Natural killer cell (primary cell): ENCODE results near the gene RASL11B. TPM values are rescaled to one million over a fixed set of nuclear protein-coding genes. Genes with fewer than 3 reads are reported as not detected.

ENCODE experiments used
- ATAC-seq, 3 donors: fragments of 150-1000 bp in 2 of 3; fragments of 200-7000 bp in 1 of 3; cut with Tn5 transposase; 1 replicate in 1 of 3; 2 replicates in 2 of 3; pipeline ENCODE4 v1.10.0; 2021; ENCODE audit warnings: mild to moderate bottlenecking in 2 of 3, moderate library complexity in 2 of 3
- DNase-seq, 2 donors: peaks; one replicate each; pipeline versions ENCODE4 v3.0.0 to v3.0.0-alpha.2; 2013 to 2021; ENCODE audit warnings: mixed read lengths in 1 of 2
- H3K27ac ChIP-seq: one replicate; pipeline ENCODE4 v1.5.1; 2013; ENCODE audit warnings: mild to moderate bottlenecking, low read length
- H3K27me3 ChIP-seq: one replicate; pipeline ENCODE4 v1.6.1; 2013; ENCODE audit warnings: low read length; ENCODE audit not compliant: control insufficient read depth, insufficient read depth
- H3K36me3 ChIP-seq: one replicate; pipeline ENCODE4 v1.6.1; 2013; ENCODE audit warnings: low read length; ENCODE audit not compliant: control insufficient read depth, insufficient read depth
- H3K4me1 ChIP-seq: one replicate; pipeline ENCODE4 v1.6.1; 2013; ENCODE audit warnings: low read length; ENCODE audit not compliant: control insufficient read depth, insufficient read depth
- H3K4me3 ChIP-seq: one replicate; pipeline ENCODE4 v1.5.1; 2013; ENCODE audit warnings: low read length
- H3K9me3 ChIP-seq: one replicate; pipeline ENCODE4 v1.6.1; 2013; ENCODE audit warnings: low read length; ENCODE audit not compliant: control insufficient read depth, insufficient read depth
- H3K27ac Mint-ChIP-seq, 2 donors: one replicate each; pipeline ENCODE4 v1.8.0; 2022; ENCODE audit warnings: mild to moderate bottlenecking in 2 of 2, mixed read lengths in 2 of 2, moderate library complexity in 1 of 2
- H3K27me3 Mint-ChIP-seq, 2 donors: one replicate each; pipeline ENCODE4 v1.8.0; 2022; ENCODE audit warnings: low read depth in 2 of 2, mixed read lengths in 2 of 2
- H3K36me3 Mint-ChIP-seq: one replicate; pipeline ENCODE4 v1.8.0; 2022; ENCODE audit warnings: mixed read lengths
- H3K4me1 Mint-ChIP-seq, 2 donors: one replicate each; pipeline ENCODE4 v1.8.0; 2022; ENCODE audit warnings: mixed read lengths in 2 of 2
- H3K4me3 Mint-ChIP-seq: one replicate; pipeline ENCODE4 v1.8.0; 2022; ENCODE audit warnings: mild to moderate bottlenecking, moderate library complexity, mixed read lengths
- H3K9me3 Mint-ChIP-seq, 2 donors: one replicate each; pipeline ENCODE4 v1.8.0; 2022; ENCODE audit warnings: mixed read lengths in 2 of 2
- CTCF ChIP-seq: fragments of 200-600 bp; IDR thresholded peaks from one replicate; pipeline ENCODE4 v1.8.0; 2022; ENCODE audit warnings: antibody characterized with exemption
- WGBS: methylation state at CpG from one replicate; pipeline ENCODE4 v1.1.7; 2013; ENCODE audit warnings: missing lambda C conversion rate; ENCODE audit not compliant: insufficient coverage; 5-methylcytosine and 5-hydroxymethylcytosine counted together
- intact Hi-C: fragments of 100-400 bp; cut with micrococcal nuclease; formaldehyde crosslinking; loops from one replicate; pipeline ENCODE4 v1.14.2; 2022
- total RNA-seq, 4 donors: library from RNA; stranded (reverse); fragments of 120-200 nt in 1 of 4; gene quantifications; one replicate each; pipeline versions ENCODE4 v1.2.3 to v1.2.4, GENCODE V29; 2013 to 2022

RASL11B gene
- total RNA-seq, 3 donors from 2014 or later (not counting 1 experiment from before 2014, with no cell fraction given) = not detected

- Histone ChIP-seq H3K4me3 (no peak overlapping the region), H3K9me3 (no peaks in the 10 kb centered on the region), H3K27ac (no peak overlapping the region), H3K4me1 (no peaks in the 10 kb centered on the region), H3K27me3 (no peaks in the 10 kb centered on the region), H3K36me3 (no peaks in the 10 kb centered on the region)
- TF ChIP-seq CTCF = no peak
- H3K27ac Mint-ChIP-seq = no peak overlapping the region
- 92% methylated on average over 3 of the region's 3 CpGs for WGBS
- no peaks in the 10 kb centered on the region for H3K4me1 Mint-ChIP-seq
- H3K27me3 Mint-ChIP-seq = peaks cover 0 to 5% of the 10 kb centered on the region in 2 donors
- no peak for DNase-seq
- intact Hi-C loops = no loop called here
- no peak overlapping the region for H3K4me3 Mint-ChIP-seq
- no peak for ATAC-seq
- no peaks in the 10 kb centered on the region for H3K9me3 Mint-ChIP-seq
- no peaks in the 10 kb centered on the region for H3K36me3 Mint-ChIP-seq
Observed at GRCh38 chr4:52842792-52843191, 19.3 kb upstream of the RASL11B start.

- WGBS = 80% methylated on average over 1 of the region's 2 CpGs
- Histone ChIP-seq H3K9me3 (no peaks in the 10 kb centered on the region), H3K36me3 (no peaks in the 10 kb centered on the region), H3K27ac (no peak overlapping the region), H3K4me1 (no peaks in the 10 kb centered on the region), H3K27me3 (no peaks in the 10 kb centered on the region), H3K4me3 (no peak overlapping the region)
- Mint-ChIP-seq H3K9me3 (no peaks in the 10 kb centered on the region), H3K4me1 (no peaks in the 10 kb centered on the region), H3K27me3 (no peaks in the 10 kb centered on the region), H3K4me3 (no peak overlapping the region), H3K27ac (no peak overlapping the region), H3K36me3 (no peaks in the 10 kb centered on the region)
- ATAC-seq (no peak), DNase-seq (no peak)
- intact Hi-C loops = no loop called here
- TF ChIP-seq CTCF = no peak
Observed at GRCh38 chr4:52843351-52843750, 18.8 kb upstream of the RASL11B start.

GRCh38 chr4:52843958-52844357 lies 18.2 kb upstream of the RASL11B start:
- no peak overlapping the region for H3K27ac ChIP-seq
- no peak overlapping the region for H3K4me3 ChIP-seq
- H3K27me3 ChIP-seq = no peaks in the 10 kb centered on the region
- H3K9me3 ChIP-seq = no peaks in the 10 kb centered on the region
- no peaks in the 10 kb centered on the region for H3K4me1 Mint-ChIP-seq
- intact Hi-C loops = no loop called here
- no peak overlapping the region for H3K27ac Mint-ChIP-seq
- no peaks in the 10 kb centered on the region for H3K9me3 Mint-ChIP-seq
- no peaks in the 10 kb centered on the region for H3K27me3 Mint-ChIP-seq
- H3K4me3 Mint-ChIP-seq = no peak overlapping the region
- H3K4me1 ChIP-seq = no peaks in the 10 kb centered on the region
- WGBS = 25% methylated on average over 3 of the region's 3 CpGs
- DNase-seq = no peak
- no peak for ATAC-seq
- H3K36me3 Mint-ChIP-seq = no peaks in the 10 kb centered on the region
- H3K36me3 ChIP-seq = no peaks in the 10 kb centered on the region
- TF ChIP-seq CTCF = no peak

- WGBS = 92% methylated on average over 2 of the region's 2 CpGs
- Mint-ChIP-seq H3K9me3 (no peaks in the 10 kb centered on the region), H3K4me1 (no peaks in the 10 kb centered on the region), H3K36me3 (no peaks in the 10 kb centered on the region), H3K27ac (no peak overlapping the region), H3K4me3 (no peak overlapping the region), H3K27me3 (no peaks in the 10 kb centered on the region)
- Histone ChIP-seq H3K36me3 (no peaks in the 10 kb centered on the region), H3K27ac (no peak overlapping the region), H3K4me3 (no peak overlapping the region), H3K27me3 (no peaks in the 10 kb centered on the region), H3K4me1 (no peaks in the 10 kb centered on the region), H3K9me3 (no peaks in the 10 kb centered on the region)
- intact Hi-C loops = no loop called here
- ATAC-seq (no peak), DNase-seq (no peak)
- no peak for TF ChIP-seq CTCF
Observed at GRCh38 chr4:52844596-52844995, 17.5 kb upstream of the RASL11B start.
